Astrocyte of the cerebellum (primary cell): ENCODE results near the gene PREX1.

Experiments
- DNase-seq: peaks from one replicate; pipeline ENCODE4 v3.0.0-alpha.2; 2011; ENCODE audit warnings: low read depth
- H3K4me3 ChIP-seq: 2 replicates; pipeline ENCODE4 v1.5.1; 2011; ENCODE audit warnings: mild to moderate bottlenecking, low read depth, low read length, moderate library complexity
- in situ Hi-C: cut with HindIII; loops from 2 replicates; pipeline ENCODE4 v1.10.0; 2017; ENCODE audit warnings: low sequenced_read_pairs
- TF ChIP-seq, protein P1 (sequence below): IDR thresholded peaks from 2 replicates; pipeline ENCODE4 v1.5.1; 2012; ENCODE audit warnings: low read length, low read depth, moderate library complexity, mild to moderate bottlenecking; ENCODE audit errors: missing control alignments

The PREX1 gene

DNA sequence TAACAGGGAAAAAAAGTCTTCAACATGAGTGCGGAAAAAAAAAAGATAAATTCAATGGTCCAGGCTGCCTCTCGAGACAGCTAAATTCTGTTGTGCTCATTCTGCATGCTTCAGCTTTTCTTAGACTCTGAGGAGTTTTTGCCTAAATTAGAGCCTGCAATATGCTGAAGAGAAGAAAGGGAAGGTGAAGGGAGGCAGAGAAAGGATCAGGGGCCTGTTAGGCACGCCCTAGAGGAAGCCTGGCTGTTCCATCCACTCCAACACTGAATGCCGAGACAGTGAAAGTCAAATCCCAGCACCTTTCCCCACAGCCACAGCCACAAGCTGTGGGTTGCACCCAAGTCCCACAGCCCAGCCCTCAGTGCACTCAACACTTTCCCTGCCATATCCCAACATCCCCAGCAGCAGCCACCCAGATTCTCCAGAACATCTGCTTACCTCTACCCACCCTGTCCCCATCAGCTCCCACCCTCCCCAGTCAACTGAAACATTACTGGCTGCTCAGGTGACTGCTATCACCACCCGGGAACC lies 37.3 kb downstream of the PREX1 start:
- DNase-seq, result no peak
- in situ Hi-C loops, result no loop called here
- no peak overlapping the region for H3K4me3 ChIP-seq
- TF ChIP-seq, protein P1, sequence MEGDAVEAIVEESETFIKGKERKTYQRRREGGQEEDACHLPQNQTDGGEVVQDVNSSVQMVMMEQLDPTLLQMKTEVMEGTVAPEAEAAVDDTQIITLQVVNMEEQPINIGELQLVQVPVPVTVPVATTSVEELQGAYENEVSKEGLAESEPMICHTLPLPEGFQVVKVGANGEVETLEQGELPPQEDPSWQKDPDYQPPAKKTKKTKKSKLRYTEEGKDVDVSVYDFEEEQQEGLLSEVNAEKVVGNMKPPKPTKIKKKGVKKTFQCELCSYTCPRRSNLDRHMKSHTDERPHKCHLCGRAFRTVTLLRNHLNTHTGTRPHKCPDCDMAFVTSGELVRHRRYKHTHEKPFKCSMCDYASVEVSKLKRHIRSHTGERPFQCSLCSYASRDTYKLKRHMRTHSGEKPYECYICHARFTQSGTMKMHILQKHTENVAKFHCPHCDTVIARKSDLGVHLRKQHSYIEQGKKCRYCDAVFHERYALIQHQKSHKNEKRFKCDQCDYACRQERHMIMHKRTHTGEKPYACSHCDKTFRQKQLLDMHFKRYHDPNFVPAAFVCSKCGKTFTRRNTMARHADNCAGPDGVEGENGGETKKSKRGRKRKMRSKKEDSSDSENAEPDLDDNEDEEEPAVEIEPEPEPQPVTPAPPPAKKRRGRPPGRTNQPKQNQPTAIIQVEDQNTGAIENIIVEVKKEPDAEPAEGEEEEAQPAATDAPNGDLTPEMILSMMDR, result no peak

- no peak overlapping the region for H3K4me3 ChIP-seq
- TF ChIP-seq, protein P1, result no peak
- in situ Hi-C loops, result no loop called here
- DNase-seq, result no peak
Observed at GRCh38 chr20:48789781-48790472, 37.9 kb downstream of the PREX1 start.

GRCh38 chr20:48789185-48789668 lies 38.6 kb downstream of the PREX1 start:
- H3K4me3 ChIP-seq, result no peak overlapping the region
- TF ChIP-seq, protein P1, result no peak
- no peak for DNase-seq
- in situ Hi-C loops, result no loop called here

DNA sequence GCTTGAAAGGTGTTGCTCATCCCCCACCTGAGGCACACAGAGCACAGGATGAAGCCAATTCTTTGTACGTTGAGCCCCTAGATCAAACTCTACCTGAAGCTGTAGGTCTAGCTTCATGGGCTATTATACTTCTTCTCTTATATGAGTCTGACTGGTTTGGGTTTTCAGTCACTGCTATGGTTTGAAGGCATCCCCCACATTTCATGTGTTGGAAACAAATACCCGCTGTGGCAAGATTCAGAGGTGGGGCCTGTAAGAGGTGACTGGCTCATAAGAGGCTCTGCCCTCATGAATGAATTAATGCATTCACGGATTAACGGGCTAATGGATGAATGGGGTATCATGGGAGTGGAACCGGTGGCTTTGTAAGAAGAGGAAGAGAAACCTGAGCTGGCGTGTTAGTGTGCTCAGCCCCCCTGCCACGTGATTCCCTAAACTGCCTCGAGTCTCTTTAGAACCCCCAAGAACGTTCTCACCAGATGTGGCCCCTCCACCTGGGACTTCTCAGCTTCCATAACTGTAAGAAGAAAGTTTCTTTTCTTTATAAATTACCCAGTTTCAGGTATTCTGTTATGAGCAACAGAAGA lies 39.2 kb downstream of the PREX1 start:
- no peak overlapping the region for H3K4me3 ChIP-seq
- no peak for DNase-seq
- in situ Hi-C loops, result no loop called here
- TF ChIP-seq, protein P1, result no peak

DNA sequence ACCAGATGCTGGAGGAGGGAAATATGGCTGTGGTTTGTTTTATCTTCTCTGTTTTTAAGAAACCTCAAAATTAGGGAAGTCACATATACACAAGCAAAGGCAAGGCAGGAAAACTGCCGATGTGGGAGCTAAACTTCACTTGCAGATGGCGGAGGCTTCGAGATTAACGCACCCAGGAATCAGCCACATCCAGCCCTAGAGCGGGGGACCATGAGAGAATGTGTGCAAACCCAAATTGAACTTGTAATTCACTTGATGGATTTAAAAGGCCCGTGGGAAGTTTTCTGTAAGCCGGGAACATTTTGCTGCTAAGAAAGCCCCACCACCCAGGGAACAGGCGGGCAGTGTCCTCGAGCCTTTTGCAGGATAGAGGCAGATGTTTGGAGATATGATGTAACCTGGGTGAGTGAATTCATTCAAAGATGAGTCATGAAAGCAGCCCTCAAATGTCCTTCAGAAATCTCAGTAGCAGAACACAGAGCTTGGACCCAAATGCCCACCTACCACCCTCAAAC lies 39.9 kb downstream of the PREX1 start:
- TF ChIP-seq, protein P1, result no peak
- no peak for DNase-seq
- in situ Hi-C loops, result no loop called here
- H3K4me3 ChIP-seq, result no peak overlapping the region

GRCh38 chr20:48786951-48787705 lies 40.7 kb downstream of the PREX1 start:
- no peak for DNase-seq
- no peak overlapping the region for H3K4me3 ChIP-seq
- TF ChIP-seq, protein P1, result no peak
- in situ Hi-C loops, result no loop called here
